GM21717 (cell line): ENCODE measurements around the gene C6orf141.
A peak's percentile ranks its signal among the peaks of the same experiment; 100 is the strongest.

Experiments
- ATAC-seq: cut with Tn5 transposase; IDR thresholded peaks from one replicate; pipeline ENCODE4 v1.9.1; 2021; ENCODE audit warnings: mild to moderate bottlenecking, moderate library complexity; ENCODE audit not compliant: unreplicated experiment

C6orf141 gene

GRCh38 chr6:49550492-49551077, at the start of gene C6orf141:
C6orf141 (plus strand) TSS chr6:49550668; CDS start chr6:49550793, 125 bp downstream.
- ATAC-seq = peak; percentile 80

- ATAC-seq = no peak
These were observed 45.8 kb upstream of the C6orf141 start for GRCh38 chr6:49504666-49505065.

- no peak for ATAC-seq
These were observed 43.8 kb upstream of the C6orf141 start for GRCh38 chr6:49506569-49507111.

- no peak for ATAC-seq
These were observed 41.1 kb upstream of the C6orf141 start for GRCh38 chr6:49509342-49509741.

GRCh38 chr6:49513153-49513989, 37.1 kb upstream of the C6orf141 start:
- ATAC-seq = no peak

GRCh38 chr6:49514571-49515484, 35.6 kb upstream of the C6orf141 start:
- no peak for ATAC-seq

- no peak for ATAC-seq
These were observed 34.9 kb upstream of the C6orf141 start for GRCh38 chr6:49515485-49516146.

GRCh38 chr6:49516147-49516505, 34.3 kb upstream of the C6orf141 start:
- ATAC-seq = no peak

GRCh38 chr6:49517919-49518318, 32.5 kb upstream of the C6orf141 start:
- ATAC-seq = no peak

GRCh38 chr6:49519660-49520059, 30.8 kb upstream of the C6orf141 start:
- no peak for ATAC-seq

- no peak for ATAC-seq
These were observed 27.5 kb upstream of the C6orf141 start for GRCh38 chr6:49522710-49523593.

- ATAC-seq = no peak
These were observed 26.6 kb upstream of the C6orf141 start for GRCh38 chr6:49523901-49524300.

- ATAC-seq = no peak
These were observed 25.9 kb upstream of the C6orf141 start for GRCh38 chr6:49524541-49524940.

GRCh38 chr6:49526598-49526997, 23.9 kb upstream of the C6orf141 start:
- no peak for ATAC-seq

GRCh38 chr6:49527320-49527719, 23.1 kb upstream of the C6orf141 start:
- ATAC-seq = no peak

- ATAC-seq = no peak
These were observed 21.9 kb upstream of the C6orf141 start for GRCh38 chr6:49528571-49528970.

GRCh38 chr6:49530141-49530776, 20.2 kb upstream of the C6orf141 start:
- no peak for ATAC-seq

GRCh38 chr6:49531774-49532569, 18.5 kb upstream of the C6orf141 start:
- ATAC-seq = peak; percentile 91
